Urinary bladder (tissue), 4 donors: ENCODE data around the gene NUCB2. TPM values are rescaled to one million over a fixed set of nuclear protein-coding genes. Genes with fewer than 3 reads are reported as not detected.
"Not testable (repeated sequence)": the region's sequence is repeated elsewhere in the genome, so short reads cannot be mapped to it uniquely, and the experiment has no call there.

Source experiments
- DNase-seq: peaks from one replicate; pipeline ENCODE4 v3.0.0-alpha.2; 2015; ENCODE audit errors: extremely low spot score
- H3K27ac ChIP-seq: one replicate; pipeline ENCODE4 v1.5.1; 2013; ENCODE audit warnings: low read depth, mild to moderate bottlenecking, moderate library complexity
- H3K36me3 ChIP-seq: one replicate; pipeline ENCODE4 v1.6.1; 2013; ENCODE audit warnings: mild to moderate bottlenecking, moderate library complexity; ENCODE audit not compliant: insufficient read depth
- H3K4me1 ChIP-seq: one replicate; pipeline ENCODE4 v1.6.1; 2013; ENCODE audit warnings: mild to moderate bottlenecking, moderate library complexity; ENCODE audit not compliant: insufficient read depth
- H3K4me3 ChIP-seq: one replicate; pipeline ENCODE4 v1.5.1; 2013; ENCODE audit warnings: low read depth, low read length
- WGBS: extraction: QIAGEN DNeasy Blood & Tissue Kit; methylation state at CpG from one replicate; pipeline ENCODE4 v1.1.7; 2013; 5-methylcytosine and 5-hydroxymethylcytosine counted together
- polyA plus RNA-seq: library from polyadenylated mRNA; stranded (reverse); fragments of 200-250 nt; gene quantifications from one replicate; pipeline ENCODE4 v1.2.3, GENCODE V29; 2013
- total RNA-seq: library from RNA; depleted of rRNA; stranded (reverse); fragments of >200 nt; gene quantifications from one replicate; pipeline ENCODE4 v1.2.3, GENCODE V29; 2014
- donor health status: healthy with polysubstance abuse.
- donor health status: healthy.

The NUCB2 gene
- total RNA-seq (174 TPM), polyA plus RNA-seq (54.8 TPM)

DNA sequence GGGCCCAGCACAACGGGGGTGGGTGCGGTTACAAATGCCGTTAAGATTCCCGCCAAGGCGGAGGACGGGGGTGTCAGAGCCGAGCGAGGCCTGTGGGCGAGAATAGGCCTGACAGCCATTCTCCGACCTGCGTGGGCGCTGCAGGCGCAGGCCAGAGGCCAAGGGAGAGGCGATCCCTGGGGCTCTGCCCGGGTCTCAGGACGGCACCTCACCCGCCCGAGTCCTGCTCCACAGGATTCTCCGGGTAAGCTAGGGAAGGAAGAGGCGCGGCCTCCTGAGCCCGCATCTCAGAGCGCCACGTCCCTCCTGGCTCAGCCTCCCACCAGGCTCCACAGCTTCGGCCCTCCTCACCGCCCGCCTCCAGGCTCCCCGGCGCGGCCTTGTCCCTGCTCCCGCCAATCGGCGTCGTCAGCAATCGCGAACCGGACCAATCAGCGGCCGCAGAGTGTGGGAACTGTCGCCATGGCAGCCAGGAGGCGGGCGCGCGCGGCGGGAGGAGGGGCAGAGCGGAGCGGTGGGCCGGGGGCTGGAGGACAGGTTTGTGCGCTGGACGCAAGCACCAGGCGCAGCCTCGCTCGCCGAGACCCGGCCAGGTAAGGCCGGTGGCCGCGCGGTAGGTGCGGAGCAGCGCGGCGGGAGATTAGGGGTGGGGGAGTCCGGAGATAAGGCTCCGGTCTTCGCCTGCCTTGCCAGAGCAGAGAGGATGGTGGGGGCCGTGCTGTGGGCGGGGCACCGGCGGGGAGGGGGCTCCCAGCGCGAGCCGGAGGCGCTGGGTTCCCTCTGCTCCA, at the start of gene NUCB2:
Gene NUCB2, plus strand, starts transcription at position 504 of the 788 bp plus-strand sequence. CDS start 18,585 bp downstream, outside the sequence.
- Histone ChIP-seq H3K4me3 (peak within 1 kb of the TSS; percentile 78), H3K4me1 (no peaks in the 10 kb centered on the region), H3K36me3 (no peaks in the 10 kb centered on the region), H3K27ac (peak within 1 kb of the TSS; percentile 73)
- WGBS, result under 1% methylated on average over 75 of the region's 75 CpGs
- DNase-seq, result peak; percentile 89

DNA sequence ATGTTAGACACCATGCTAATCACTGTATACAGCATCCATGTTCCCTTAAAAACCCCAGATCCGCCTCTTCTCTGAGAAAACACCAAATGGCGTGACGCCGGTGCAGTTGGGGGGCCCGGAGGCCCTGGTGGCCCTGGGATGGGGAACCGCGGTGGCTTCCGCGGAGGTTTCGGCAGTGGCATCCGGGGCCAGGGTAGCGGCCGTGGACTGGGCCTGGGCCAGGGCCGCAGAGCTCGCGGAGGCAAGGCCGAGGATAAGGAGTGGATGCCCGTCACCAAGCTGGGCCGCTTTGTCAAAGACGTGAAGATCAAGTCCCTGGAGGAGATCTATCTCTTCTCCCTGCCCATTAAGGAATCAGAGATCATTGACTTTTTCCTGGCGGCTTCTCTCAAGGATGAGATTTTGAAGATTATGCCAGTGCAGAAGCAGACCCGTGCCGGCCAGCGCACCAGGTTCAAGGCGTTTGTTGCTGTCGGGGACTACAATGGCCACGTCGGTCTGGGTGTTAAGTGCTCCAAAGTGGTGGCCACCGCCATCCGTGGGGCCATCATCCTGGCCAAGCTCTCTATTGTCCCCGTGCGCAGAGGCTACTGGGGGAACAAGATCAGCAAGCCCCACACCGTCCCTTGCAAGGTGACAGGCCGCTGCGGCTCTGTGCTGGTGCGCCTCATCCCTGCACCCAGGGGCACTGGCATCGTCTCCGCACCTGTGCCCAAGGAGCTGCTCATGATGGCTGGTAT, 48.2 kb upstream of the NUCB2 start:
- not testable (repeated sequence) for H3K27ac ChIP-seq, H3K4me3 ChIP-seq, H3K36me3 ChIP-seq, DNase-seq, H3K4me1 ChIP-seq
- WGBS, result 96% methylated on average over 38 of the region's 38 CpGs

DNA sequence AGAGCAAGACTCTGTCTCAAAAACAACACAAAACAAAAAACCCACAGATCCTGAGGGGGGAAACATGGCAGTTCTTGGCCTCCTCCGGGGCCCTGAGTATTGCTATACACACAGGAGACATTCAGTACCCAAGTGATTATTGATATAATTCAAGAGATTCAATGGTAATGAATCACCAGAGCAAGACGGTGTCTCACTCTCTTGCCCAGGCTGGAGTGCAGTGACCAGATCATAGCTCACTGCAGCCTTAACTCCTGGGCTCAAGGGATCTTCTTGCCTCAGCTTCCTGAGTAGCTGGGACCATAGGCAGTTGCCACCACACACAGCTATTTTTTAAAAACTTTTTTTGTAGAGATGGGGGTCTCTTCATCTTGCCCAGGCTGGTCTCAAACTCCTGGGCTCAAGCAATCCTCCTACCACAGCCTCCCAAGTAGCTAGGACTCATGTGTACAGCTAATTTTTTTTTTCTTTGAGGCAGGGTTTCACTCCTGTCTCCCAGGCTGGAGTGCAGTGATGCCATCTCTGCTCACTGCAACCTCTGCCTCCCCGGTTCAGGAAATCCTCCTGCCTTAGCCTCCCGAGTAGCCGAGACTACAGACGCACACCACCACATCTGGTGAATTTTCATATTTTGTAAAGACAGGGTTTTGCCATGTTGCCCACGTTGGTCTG, 46.9 kb upstream of the NUCB2 start:
- no peak for DNase-seq
- WGBS, result 76% methylated on average over 7 of the region's 7 CpGs
- Histone ChIP-seq H3K4me1 (no peaks in the 10 kb centered on the region), H3K4me3 (no peak overlapping the region), H3K27ac (no peak overlapping the region), H3K36me3 (no peaks in the 10 kb centered on the region)

DNA sequence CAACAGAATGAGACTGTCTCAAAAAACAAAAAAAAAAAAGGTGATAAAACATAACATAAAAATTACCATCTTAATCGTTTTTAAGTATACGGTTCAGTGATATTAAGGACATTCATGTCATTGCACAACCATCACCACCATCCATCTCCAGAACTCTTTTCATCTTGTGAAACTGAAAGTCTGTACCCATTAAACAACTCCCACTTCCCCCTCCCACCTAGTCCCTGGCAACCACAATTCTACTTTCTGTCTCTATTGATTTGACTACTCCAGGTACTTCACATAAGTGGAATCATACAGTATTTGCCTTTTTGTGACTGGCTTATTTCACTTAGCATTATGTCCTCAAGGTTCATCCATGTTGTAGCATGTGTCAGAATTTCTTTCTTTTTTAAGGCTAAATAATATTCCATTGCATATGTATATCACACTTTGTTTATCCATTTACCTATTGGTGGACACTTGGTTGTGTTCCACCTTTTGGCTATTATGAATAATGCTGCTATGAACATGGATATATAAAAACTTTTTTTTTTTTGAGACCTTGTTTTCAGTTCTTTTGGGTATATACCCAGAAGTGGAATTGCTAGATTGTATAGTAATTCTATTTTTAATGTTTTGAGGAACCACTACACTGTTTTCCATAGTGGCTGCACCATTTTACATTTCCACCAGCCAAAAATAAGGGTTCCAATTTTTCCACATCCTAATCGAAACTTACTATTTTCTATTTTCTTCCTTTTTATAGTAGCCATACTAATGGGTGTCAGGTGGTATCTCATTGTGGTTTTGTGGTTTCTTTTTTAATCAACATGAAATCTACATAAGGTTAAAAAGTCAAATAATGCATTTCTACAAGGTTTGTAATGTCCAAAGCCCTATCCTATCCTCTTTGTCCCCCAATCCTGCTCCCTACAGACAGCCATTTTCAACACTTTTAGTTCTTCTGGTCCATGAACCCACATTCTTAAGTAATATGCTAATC, 45.4 kb upstream of the NUCB2 start:
- H3K27ac ChIP-seq, result no peak overlapping the region

DNA sequence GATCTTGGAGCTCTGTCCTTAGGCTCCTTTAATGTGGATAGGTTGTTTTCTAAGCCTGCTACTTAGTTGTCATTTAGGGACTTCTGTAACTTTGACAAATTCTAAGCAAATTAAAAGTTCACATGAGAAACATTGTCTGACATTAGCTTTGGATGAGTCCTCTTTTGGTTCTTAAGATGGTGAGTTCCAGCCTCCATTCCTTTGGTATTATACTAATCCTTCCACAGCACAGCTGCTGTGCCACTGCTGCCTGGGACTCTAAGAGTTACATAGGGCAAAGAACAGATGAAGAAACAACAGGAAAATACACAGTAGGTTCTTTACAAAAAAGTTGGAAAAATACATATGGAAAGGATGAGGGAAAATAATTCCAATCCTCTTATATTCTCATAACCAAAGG, 43.4 kb upstream of the NUCB2 start:
- Histone ChIP-seq H3K4me1 (no peaks in the 10 kb centered on the region), H3K27ac (no peak overlapping the region), H3K36me3 (no peaks in the 10 kb centered on the region), H3K4me3 (no peak overlapping the region)
- DNase-seq, result no peak

More for the DNA sequence above, 45.4 kb upstream of the NUCB2 start:
- Histone ChIP-seq H3K36me3 (no peaks in the 10 kb centered on the region), H3K4me3 (no peak overlapping the region), H3K4me1 (no peaks in the 10 kb centered on the region)
- no peak for DNase-seq
- 87% methylated on average over 3 of the region's 3 CpGs for WGBS

DNA sequence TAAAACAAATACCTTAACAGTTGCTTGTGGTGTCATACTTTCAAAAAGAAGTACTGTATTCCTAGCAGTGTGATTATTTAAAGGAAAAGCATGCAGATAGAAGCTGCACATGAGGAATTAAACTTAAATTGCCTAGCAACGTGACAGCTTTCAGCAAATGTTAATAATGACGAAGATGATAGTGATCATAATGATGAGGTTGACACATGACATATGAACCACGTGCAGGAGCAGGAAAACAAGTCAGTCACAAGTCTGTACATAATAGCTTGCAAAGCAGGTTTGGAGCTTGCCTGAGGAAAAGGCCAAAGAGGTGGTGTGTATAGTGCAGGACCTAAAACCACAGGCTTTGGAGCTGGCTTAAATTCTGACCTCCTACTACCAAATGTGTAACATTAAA, 38.2 kb upstream of the NUCB2 start:
- no peak overlapping the region for H3K27ac ChIP-seq
- H3K4me1 ChIP-seq, result no peaks in the 10 kb centered on the region
- no peak for DNase-seq
- H3K4me3 ChIP-seq, result no peak overlapping the region
- no peaks in the 10 kb centered on the region for H3K36me3 ChIP-seq
- 67% methylated on average over 3 of the region's 3 CpGs for WGBS

DNA sequence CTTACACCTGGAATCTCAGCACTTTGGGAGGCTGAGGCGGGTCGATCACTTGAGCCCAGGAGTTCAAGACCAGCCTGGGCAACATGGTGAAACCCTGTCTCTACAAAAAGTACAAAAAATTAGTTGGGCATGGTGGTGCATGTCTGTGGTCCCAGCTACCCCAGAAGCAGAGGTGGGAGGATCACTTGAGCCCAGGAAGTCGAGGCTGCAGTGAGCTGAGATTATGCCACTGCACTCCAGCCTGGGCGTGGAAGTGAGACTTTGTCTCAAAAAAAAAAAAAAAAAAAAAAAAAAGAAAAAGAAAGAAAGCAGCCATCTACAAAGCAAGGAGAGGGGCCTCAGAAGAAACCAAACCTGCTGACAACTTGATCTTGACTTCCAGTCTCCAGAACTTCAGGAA, 36.6 kb upstream of the NUCB2 start:
- not testable (repeated sequence) for DNase-seq, H3K36me3 ChIP-seq, H3K4me3 ChIP-seq, H3K27ac ChIP-seq, H3K4me1 ChIP-seq
- WGBS, result 79% methylated on average over 4 of the region's 4 CpGs

DNA sequence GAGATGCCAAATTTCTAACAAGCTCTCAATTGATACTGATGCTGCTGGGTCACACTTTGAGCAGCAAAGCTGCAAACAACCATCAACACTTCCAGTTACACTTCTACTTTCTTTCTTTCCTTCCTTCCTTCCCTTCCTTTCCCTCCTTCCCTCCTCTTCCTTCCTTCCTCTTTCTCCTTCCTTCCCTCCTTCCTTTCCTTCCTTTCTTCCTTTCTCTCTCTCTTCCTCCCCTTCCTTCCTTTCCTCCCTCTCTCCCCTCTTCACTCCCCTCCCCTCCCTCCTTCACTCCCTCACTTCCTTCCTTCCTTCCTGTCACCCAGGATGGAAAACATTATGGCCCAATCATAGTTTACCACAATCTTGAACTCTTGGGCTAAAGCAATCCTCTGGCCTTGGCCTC, 35.8 kb upstream of the NUCB2 start:
- DNase-seq, result no peak
- Histone ChIP-seq H3K4me3 (no peak overlapping the region), H3K4me1 (no peaks in the 10 kb centered on the region), H3K36me3 (no peaks in the 10 kb centered on the region), H3K27ac (no peak overlapping the region)

DNA sequence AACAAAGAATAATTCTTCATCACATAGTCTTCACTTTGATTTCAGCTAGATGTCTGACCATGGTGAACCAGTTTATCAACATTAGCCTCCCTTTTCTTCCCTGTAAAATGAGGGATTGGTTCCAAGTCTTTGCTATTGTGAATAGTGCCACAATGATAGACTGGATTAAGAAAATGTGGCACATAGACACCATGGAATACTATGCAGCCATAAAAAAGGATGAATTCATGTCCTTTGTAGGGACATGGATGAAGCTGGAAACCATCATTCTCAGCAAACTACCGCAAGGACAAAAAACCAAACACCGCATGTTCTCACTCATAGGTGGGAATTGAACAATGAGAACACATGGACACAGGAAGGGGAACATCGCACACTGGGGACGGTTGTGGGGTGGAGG, 33.6 kb upstream of the NUCB2 start:
- not testable (repeated sequence) for DNase-seq, H3K36me3 ChIP-seq, H3K4me1 ChIP-seq, H3K27ac ChIP-seq, H3K4me3 ChIP-seq
- 96% methylated on average over 2 of the region's 4 CpGs for WGBS

DNA sequence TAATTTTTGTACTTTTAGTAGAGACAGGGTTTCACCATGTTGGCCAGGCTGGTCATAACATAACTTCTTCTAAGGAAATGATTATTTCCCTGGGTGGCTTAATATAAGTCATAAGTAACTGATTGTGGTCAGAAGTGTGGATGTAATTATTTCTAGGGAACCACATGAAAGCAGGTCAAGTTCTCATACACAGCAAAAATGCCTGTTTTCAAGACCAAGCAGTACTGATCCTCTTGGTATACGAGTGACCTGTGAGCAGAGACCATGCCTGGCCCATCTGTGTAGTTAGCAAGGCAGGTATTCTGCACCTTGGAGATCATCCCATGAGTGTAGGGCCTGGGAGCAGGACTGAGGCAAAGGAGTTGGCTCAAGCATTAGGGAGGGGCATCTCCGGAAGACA, 32.5 kb upstream of the NUCB2 start:
- WGBS, result 78% methylated on average over 2 of the region's 2 CpGs

DNA sequence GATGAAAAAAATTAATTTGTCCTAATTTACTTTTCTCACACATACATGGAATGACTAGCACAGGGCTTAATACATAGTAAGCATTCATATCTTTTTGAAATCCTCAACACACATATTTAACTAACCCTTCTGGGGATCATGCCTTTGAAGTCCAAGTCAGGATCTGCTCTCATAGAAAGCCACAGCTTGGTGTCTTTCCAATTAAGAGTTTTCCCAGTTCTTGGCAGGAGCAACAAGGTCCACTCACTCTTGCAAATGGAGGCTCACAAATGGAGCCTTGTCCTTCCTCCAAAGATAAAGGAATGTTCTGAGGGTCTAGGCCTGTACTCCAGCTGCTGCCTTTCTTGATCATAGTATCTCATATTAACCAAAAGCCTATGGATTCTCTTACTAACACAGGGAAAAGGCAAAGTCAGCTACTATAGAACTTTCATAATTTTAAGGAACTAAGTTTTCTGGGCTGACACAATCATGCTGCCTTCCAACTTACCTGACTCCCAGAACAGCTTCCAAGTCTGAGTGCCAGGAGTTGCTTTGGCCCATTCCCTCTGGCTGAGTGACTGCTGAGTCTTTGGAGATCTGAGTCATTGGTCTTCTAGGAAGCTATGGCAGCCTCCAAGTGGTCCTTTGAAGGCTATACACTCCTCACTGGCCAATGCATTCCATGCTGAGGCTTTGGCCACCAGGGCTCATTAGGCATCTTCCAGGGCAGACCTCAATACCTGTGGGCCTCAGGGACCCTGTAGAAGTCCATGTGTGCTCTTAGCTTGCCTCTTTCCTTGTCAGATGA, 25.8 kb upstream of the NUCB2 start:
- Histone ChIP-seq H3K27ac (no peak overlapping the region), H3K4me3 (no peak overlapping the region), H3K4me1 (no peaks in the 10 kb centered on the region), H3K36me3 (no peaks in the 10 kb centered on the region)
- no peak for DNase-seq

More for the DNA sequence above, 32.5 kb upstream of the NUCB2 start:
- no peak overlapping the region for H3K4me3 ChIP-seq
- H3K4me1 ChIP-seq, result no peaks in the 10 kb centered on the region
- H3K36me3 ChIP-seq, result no peaks in the 10 kb centered on the region
- DNase-seq, result no peak
- H3K27ac ChIP-seq, result no peak overlapping the region

DNA sequence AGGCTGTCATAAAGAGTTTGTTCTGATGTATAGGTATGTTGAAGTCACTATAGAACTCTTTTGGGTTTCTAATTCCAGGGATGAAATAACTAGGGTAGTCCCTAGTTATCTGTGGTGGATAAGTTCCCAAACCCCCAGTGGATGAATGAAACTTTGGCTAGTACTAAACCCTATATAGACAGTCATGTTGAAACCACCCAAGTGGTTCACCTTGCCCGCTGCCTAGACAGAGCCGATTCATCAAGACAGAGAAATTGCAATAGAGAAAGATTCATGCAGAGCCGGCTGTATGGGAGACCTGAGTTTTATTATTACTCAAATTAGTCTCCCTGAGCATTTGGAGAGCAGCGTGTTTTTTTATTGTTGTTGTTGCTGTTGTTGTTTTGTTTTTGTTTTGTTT, 23.8 kb upstream of the NUCB2 start:
- no peak overlapping the region for H3K4me3 ChIP-seq
- no peak overlapping the region for H3K27ac ChIP-seq
- WGBS, result 94% methylated on average over 4 of the region's 4 CpGs
- H3K4me1 ChIP-seq, result peaks cover 1% of the 10 kb centered on the region
- no peak for DNase-seq
- no peaks in the 10 kb centered on the region for H3K36me3 ChIP-seq
